HG02678 (cell line): Measurements from ENCODE around the gene KIF14.
A peak's percentile ranks its signal among the peaks of the same experiment; 100 is the strongest.
"Not testable (repeated sequence)": the region's sequence is repeated elsewhere in the genome, so short reads cannot be mapped to it uniquely, and the experiment has no call there.

Experiments
- ATAC-seq: cut with Tn5 transposase; IDR thresholded peaks from one replicate; pipeline ENCODE4 v1.9.1; 2021; ENCODE audit warnings: mild to moderate bottlenecking, moderate library complexity; ENCODE audit not compliant: unreplicated experiment

The KIF14 gene

DNA sequence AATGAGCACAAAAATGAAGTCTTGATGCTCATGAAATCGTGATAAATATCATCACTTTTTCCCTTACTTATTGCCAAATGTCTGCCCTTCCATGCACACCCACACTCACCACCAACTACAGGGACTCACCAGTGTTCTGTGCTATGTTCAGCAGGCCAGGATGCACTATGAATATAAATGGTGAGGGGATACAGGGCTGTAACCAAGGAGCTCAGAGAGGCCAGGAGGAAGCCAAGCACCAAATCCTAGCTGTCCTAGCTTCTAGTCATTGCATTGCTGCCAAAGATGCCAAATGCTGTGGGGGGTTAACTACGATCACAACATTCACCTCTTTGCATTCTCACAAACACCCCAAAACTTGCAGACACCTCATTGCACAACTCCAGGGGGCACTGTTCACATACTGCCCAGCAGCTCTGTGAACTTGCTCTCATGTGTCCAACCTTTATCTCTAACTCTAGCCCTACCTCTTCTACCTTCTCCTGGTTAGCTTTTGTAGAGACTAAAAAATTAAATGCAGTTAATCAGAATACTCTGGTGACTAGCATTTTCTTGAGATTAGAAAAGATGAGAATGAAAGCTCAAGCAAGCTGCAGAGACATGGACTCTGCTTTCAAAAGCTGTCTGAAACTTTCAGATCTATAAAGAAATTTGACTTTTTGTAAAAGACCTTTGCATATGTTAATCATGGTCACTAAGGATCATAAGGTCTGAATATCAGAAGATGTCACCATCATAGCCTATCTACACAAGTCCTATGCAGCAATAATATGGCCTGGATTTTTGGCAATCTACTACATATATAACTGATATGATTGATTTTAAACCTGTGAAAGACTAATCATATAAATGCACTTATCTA is 13.9 kb upstream of the KIF14 start:
- peak; percentile 62 for ATAC-seq

GRCh38 chr1:200631375-200631774 is 10.8 kb upstream of the KIF14 start:
- no peak for ATAC-seq

DNA sequence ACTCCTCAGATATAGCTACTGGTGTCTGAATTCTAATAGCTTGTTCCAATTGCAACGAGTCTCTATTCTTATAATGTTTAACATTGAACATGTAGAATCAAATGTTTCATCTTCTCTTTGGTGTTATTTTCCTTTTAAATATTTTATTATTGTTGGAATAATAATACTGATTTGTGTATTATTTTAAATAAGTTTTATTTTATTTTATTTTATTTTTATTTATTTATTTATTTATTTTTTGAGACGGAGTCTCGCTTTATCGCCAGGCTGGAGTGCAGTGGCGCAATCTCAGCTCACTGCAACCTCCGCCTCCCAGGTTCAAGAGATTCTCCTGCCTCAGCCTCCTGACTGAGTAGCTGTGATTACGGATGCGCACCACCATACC is 10.0 kb upstream of the KIF14 start:
- not testable (repeated sequence) for ATAC-seq

- no peak for ATAC-seq
Measured at GRCh38 chr1:200629876-200630514, 9.4 kb upstream of the KIF14 start.

DNA sequence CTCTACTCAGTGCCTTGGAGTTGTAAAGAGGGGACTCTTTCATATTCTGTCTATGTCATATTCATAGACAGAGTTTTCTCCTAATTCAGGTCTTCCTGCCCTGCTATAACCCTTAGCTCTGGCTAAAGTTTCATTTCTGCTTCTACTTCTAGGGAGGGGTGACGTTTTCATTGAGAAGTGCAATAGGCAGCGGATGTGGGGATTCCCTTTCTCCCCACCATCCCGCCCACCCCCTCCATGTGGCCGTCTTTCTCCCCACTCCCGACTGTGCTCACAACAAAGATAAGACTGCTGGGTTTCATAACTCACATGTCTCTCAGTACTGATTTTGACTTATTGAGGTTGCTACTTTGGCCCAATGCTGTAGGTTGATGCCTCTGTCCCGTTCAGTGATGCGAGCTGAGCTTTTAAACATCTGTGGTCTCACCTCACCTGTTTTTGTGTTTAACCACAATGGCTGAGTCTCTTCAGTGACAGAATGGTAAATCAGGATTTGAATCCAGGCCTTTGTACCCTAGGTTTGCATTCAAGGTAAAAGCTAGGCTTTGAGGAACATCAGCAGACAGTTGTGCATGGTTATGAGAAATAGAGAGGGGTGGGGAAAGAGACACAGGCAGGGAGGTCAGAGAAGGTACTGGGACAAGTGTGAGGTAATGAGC is 7.8 kb upstream of the KIF14 start:
- peak; percentile 66 for ATAC-seq

- ATAC-seq, result no peak
Measured at GRCh38 chr1:200627575-200628222, 7.1 kb upstream of the KIF14 start.

GRCh38 chr1:200626853-200627534 is 6.4 kb upstream of the KIF14 start:
- ATAC-seq, result no peak

DNA sequence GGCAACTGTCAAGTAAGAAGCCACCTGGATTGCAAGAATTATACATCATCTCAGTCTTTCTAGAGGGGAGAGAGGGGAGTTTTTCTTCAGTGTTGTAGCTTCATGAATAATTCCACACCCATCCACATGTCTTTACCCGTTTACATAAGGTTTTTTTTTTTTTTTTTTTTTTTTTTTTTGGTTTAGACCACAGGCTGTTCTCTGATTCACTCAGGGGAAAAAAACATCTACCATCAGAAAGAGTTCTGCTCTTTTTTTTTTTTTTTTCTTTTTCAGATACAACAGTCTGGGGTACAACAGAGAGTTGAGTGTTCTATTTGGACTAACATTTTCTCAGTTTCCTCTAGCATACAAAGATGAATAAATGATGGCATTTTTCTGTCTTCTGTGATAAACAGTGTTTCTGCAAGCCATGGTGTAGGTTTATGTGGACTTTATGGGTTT is 4.9 kb upstream of the KIF14 start:
- ATAC-seq, result peak; percentile 32

- no peak for ATAC-seq
Measured at GRCh38 chr1:200624679-200625335, 4.3 kb upstream of the KIF14 start.

DNA sequence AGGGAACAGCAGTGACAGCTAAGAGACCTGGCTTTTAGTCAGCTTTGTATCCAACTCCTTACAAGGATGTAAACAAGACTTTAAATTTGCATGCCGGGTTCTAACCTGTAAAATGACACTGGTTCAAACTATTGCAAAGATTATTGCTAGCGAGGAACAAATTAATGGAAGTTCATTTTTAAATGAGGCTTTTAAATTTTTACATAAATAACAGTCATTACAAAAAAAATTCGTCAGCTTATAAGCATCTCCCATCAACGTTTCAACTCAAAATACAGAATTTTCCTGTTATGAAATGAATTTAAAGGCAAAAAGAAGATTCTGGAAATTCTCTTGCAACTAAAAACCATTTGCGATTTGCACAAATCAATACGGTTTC is 668 bp downstream of the KIF14 start:
- ATAC-seq, result no peak

- ATAC-seq, result no peak
Measured at GRCh38 chr1:200610846-200611245, 9.7 kb downstream of the KIF14 start.

GRCh38 chr1:200602632-200603031 is 17.9 kb downstream of the KIF14 start:
- ATAC-seq, result no peak

DNA sequence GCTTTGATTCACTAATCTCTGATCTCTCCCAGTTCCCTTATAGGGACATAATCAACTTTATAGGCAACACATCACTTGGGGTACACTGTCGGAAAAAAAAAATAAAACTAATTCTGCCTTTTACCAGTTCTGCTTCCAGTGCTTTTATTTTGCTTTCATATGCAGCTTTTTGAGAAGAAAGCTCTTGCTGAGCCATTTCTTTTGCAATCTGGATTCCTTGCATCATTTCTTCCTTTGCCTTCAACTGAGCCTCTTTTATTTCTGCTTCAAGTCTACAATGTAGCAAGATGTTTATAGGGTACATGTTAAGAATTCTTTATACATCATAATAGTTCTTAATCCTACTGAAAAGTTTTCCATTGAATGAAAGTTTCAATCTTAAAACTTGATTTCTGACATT is 30.6 kb downstream of the KIF14 start:
- ATAC-seq, result no peak

DNA sequence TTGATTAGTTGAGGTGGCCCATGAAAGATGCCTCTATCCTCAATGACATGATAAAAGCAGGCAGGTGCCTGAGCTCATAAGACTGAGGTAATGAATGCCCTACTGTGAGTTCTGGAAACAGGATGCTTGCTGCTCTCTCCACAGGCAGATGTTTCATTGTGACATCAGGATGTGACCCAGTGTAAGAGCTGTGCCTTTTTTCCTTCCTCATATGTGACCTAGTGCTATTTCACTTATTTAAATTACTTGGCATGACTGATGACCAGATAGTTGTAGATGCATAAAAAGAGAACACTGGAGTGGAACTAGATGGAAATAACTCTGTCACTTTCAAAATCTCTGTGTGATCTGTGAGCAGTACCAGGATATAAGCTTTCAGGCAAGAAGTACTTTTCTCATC is 31.9 kb downstream of the KIF14 start:
- peak; percentile 50 for ATAC-seq

GRCh38 chr1:200564319-200564718 is 56.2 kb downstream of the KIF14 start:
- ATAC-seq, result no peak

DNA sequence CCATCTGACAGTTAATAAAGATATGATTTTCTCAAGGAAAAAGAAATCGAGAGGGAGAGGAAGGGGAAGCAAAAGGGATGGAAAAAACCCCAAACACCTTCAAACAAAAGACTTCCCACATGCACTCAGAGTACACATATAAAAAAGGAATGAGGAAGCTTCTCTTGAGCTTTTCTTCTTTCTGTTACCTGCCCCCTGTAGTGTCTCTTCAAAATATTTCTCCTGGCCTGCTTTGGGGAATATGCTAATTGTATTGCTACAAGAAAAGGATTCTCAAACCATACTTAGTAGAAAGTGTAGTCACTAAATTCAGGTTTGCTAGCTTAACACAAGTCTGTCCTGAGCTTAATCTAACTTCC is 58.7 kb downstream of the KIF14 start:
- peak; percentile 24 for ATAC-seq

- peak; percentile 45 for ATAC-seq
Measured at GRCh38 chr1:200558866-200559459, 61.6 kb downstream of the KIF14 start.

- no peak for ATAC-seq
Measured at GRCh38 chr1:200556002-200556401, 64.5 kb downstream of the KIF14 start.

- not testable (repeated sequence) for ATAC-seq
Measured at GRCh38 chr1:200552737-200553136, 67.8 kb downstream of the KIF14 start.

GRCh38 chr1:200550367-200550766 is 70.2 kb downstream of the KIF14 start:
- ATAC-seq, result no peak
